Thyroid gland (tissue), 4 donors: ENCODE measurements around the gene RBP2.

Experiments
- CTCF ChIP-seq, 6 experiments: fragments of 200-600 bp in 3 of 6; fragments of 450-650 bp in 3 of 6; sonication (generic) in 3 of 6; IDR thresholded peaks; one replicate each; pipeline ENCODE4 v1.5.1; 2016 to 2019; ENCODE audit warnings: antibody characterized with exemption in 6 of 6, mild to moderate bottlenecking in 2 of 6, inconsistent platforms in 1 of 6, moderate library complexity in 1 of 6
- POLR2A ChIP-seq, 2 donors: fragments of 450-650 bp; IDR thresholded peaks; one replicate each; pipeline ENCODE4 v1.6.1; 2017; ENCODE audit warnings: antibody characterized with exemption in 2 of 2, mild to moderate bottlenecking in 2 of 2, moderate library complexity in 1 of 2

GRCh38 chr3:139418144-139418543 lies 58.2 kb downstream of the RBP2 start:
- TF ChIP-seq POLR2A (IDR thresholded peaks at IDR 0.05) (no peak), CTCF (IDR thresholded peaks at IDR 0.05) (no peak)
